Endothelial cell of umbilical vein (primary cell): ENCODE results near the gene COL5A1. TPM values are rescaled to one million over a fixed set of nuclear protein-coding genes. Genes with fewer than 3 reads are reported as not detected.

Experiments
- BruUV-seq: library from RNA; stranded (reverse); fragments of 400-500 nt; replicated peaks from 2 replicates; lab custom pipeline; 2021; lab: Mats Ljungman, UMichigan
- CTCF ChIA-PET: fragments of 300-600, 350-600 bp; sonication (Branson Sonifier 250); formaldehyde crosslinking; loops from one replicate; lab custom pipeline; 2021; ENCODE audit warnings: antibody characterized with exemption, inconsistent platforms; lab: Charles Lee
- POLR2A ChIA-PET: fragments of 300-600, 350-600 bp; sonication (Branson Sonifier 250); formaldehyde crosslinking; loops from one replicate; lab custom pipeline; 2021; ENCODE audit warnings: antibody characterized with exemption, inconsistent platforms; lab: Charles Lee
- DNase-seq: peaks from one replicate; pipeline ENCODE4 v3.0.0-alpha.2; 2011; ENCODE audit warnings: low read depth, low spot score
- FAIRE-seq: peaks from 2 replicates; lab custom pipeline; 2011; peaks lifted over from hg19 to GRCh38; lab: Jason Lieb, UNC
- H2AFZ ChIP-seq: 2 replicates; pipeline ENCODE4 v1.6.0; 2012; ENCODE audit warnings: low read depth, low read length, control low read depth, inconsistent platforms
- H3K27ac ChIP-seq: 2 replicates; pipeline ENCODE4 v1.5.1; 2011; ENCODE audit warnings: low read depth, mild to moderate bottlenecking, control low read depth, low read length, moderate library complexity; ENCODE audit not compliant: insufficient read depth
- H3K27me3 ChIP-seq, 2 experiments: 2 replicates each; pipeline versions ENCODE4 v1.6.0 to v1.6.1; 2011; ENCODE audit warnings: low read length in 2 of 2, mixed read lengths in 1 of 2; ENCODE audit not compliant: control insufficient read depth in 2 of 2, insufficient read depth in 2 of 2
- H3K36me3 ChIP-seq, 2 experiments: 2 replicates in 1 of 2; 3 replicates in 1 of 2; pipeline ENCODE4 v1.5.1; 2011; ENCODE audit warnings: low read length in 2 of 2, mild to moderate bottlenecking in 1 of 2, moderate library complexity in 1 of 2; ENCODE audit not compliant: control insufficient read depth in 2 of 2, insufficient read depth in 2 of 2; ENCODE audit errors: extremely low read depth in 1 of 2
- H3K4me1 ChIP-seq: 3 replicates; pipeline ENCODE4 v1.5.1; 2011; ENCODE audit warnings: mild to moderate bottlenecking, low read length; ENCODE audit not compliant: control insufficient read depth, insufficient read depth; ENCODE audit errors: extremely low read depth
- H3K4me2 ChIP-seq: 2 replicates; pipeline ENCODE4 v1.6.1; 2011; ENCODE audit warnings: low read length, control low read depth, mixed read lengths; ENCODE audit not compliant: insufficient read depth
- H3K4me3 ChIP-seq, 3 experiments: fragments of 200-600 bp in 1 of 3; sonication (generic), shearing (Covaris generic) in 1 of 3; replicated peaks in 1 of 3; 2 replicates each; pipeline ENCODE4 v1.5.1; 2011 to 2016; ENCODE audit warnings: control low read depth in 3 of 3, low read length in 3 of 3, mild to moderate bottlenecking in 2 of 3, inconsistent platforms in 1 of 3, low read depth in 1 of 3, moderate library complexity in 1 of 3; ENCODE audit not compliant: insufficient read depth in 1 of 3
- H3K79me2 ChIP-seq: 2 replicates; pipeline ENCODE4 v1.6.0; 2012; ENCODE audit warnings: low read length, inconsistent platforms; ENCODE audit not compliant: control insufficient read depth, insufficient read depth
- H3K9ac ChIP-seq: replicated peaks from 2 replicates; pipeline ENCODE3; 2011; ENCODE audit warnings: low read length, control low read depth; ENCODE audit not compliant: insufficient read depth; ENCODE audit errors: extremely low read depth
- H3K9me1 ChIP-seq: replicated peaks from 3 replicates; pipeline ENCODE4 v1.6.0; 2011; ENCODE audit warnings: mild to moderate bottlenecking, low read length; ENCODE audit not compliant: control insufficient read depth, insufficient read depth; ENCODE audit errors: extremely low read depth
- H3K9me3 ChIP-seq: replicated peaks from 2 replicates; pipeline ENCODE4 v1.5.1; 2012; ENCODE audit warnings: low read length, inconsistent platforms; ENCODE audit not compliant: control insufficient read depth, insufficient read depth
- H4K20me1 ChIP-seq: replicated peaks from 2 replicates; pipeline ENCODE3; 2011; ENCODE audit warnings: mild to moderate bottlenecking, low read length; ENCODE audit not compliant: control insufficient read depth, insufficient read depth; ENCODE audit errors: extremely low read depth
- EZH2 ChIP-seq: IDR thresholded peaks from 2 replicates; pipeline ENCODE4 v1.6.1; 2012; ENCODE audit warnings: borderline replicate concordance, low read depth, mild to moderate bottlenecking, moderate library complexity, low read length, inconsistent platforms; ENCODE audit not compliant: severe bottlenecking
- FOS ChIP-seq: IDR thresholded peaks from 2 replicates; pipeline ENCODE4 v1.6.1; 2011; ENCODE audit warnings: mild to moderate bottlenecking, low read length, moderate library complexity, borderline replicate concordance; ENCODE audit not compliant: insufficient read depth
- GATA2 ChIP-seq: IDR thresholded peaks from 2 replicates; pipeline ENCODE4 v1.7.0; 2011; ENCODE audit warnings: low read depth, mild to moderate bottlenecking, moderate library complexity, mixed read lengths, low read length; ENCODE audit not compliant: insufficient read length, insufficient read depth
- JUN ChIP-seq: IDR thresholded peaks from 2 replicates; pipeline ENCODE4 v1.6.1; 2011; ENCODE audit warnings: borderline replicate concordance, low read depth; ENCODE audit not compliant: insufficient read length, insufficient read depth
- MYC ChIP-seq: IDR thresholded peaks from one replicate; pipeline ENCODE4 v1.6.1; 2011; ENCODE audit warnings: mild to moderate bottlenecking, low read depth, low read length
- POLR2A ChIP-seq: IDR thresholded peaks from 2 replicates; pipeline ENCODE4 v1.6.1; 2012; ENCODE audit warnings: low read depth, mild to moderate bottlenecking, control low read depth, low read length
- POLR2AphosphoS5 ChIP-seq: IDR thresholded peaks from 2 replicates; pipeline ENCODE4 v1.6.1; 2012; ENCODE audit warnings: low read depth, mild to moderate bottlenecking, control low read depth, low read length, moderate library complexity; ENCODE audit not compliant: insufficient read depth
- dilution Hi-C: fragments of 300-500 bp; cut with MboI; formaldehyde crosslinking; loops from one replicate; pipeline ENCODE4 v1.15.0; 2019; ENCODE audit warnings: low sequenced_read_pairs; ENCODE audit not compliant: extremely low pct_ligation_motif_present
- intact Hi-C: fragments of 100-400 bp; cut with micrococcal nuclease; formaldehyde crosslinking; loops from one replicate; pipeline ENCODE4 v1.10.0; 2022
- polyA plus RNA-seq, 4 experiments: library from polyadenylated mRNA; depleted of rRNA in 3 of 4; stranded (reverse) in 3 of 4; unstranded in 1 of 4; fragments of >200 nt; gene quantifications; 2 replicates each; pipeline versions ENCODE4 v1.2.1 to v1.2.3, GENCODE V29; 2011 to 2012; ENCODE audit warnings: missing spikeins in 1 of 4
- total RNA-seq: library from RNA; stranded (reverse); gene quantifications from 2 replicates; pipeline ENCODE4 v1.2.3, GENCODE V29; 2021
- TF ChIP-seq, protein P1 (sequence below): IDR thresholded peaks from 2 replicates; pipeline ENCODE4 v1.6.1; 2011; ENCODE audit not compliant: insufficient read depth, insufficient read length
- TF ChIP-seq, protein P2 (sequence below), 2 donors: IDR thresholded peaks; 1 replicate in 1 of 2; 2 replicates in 1 of 2; pipeline ENCODE4 v1.5.1; 2011; ENCODE audit warnings: low read length in 2 of 2, mild to moderate bottlenecking in 2 of 2, moderate library complexity in 2 of 2, control low read depth in 1 of 2, inconsistent platforms in 1 of 2, low read depth in 1 of 2; ENCODE audit not compliant: insufficient read depth in 1 of 2; ENCODE audit errors: extremely low read depth in 1 of 2

Gene COL5A1
- total and polyA plus RNA-seq, 2 donors (not counting 3 experiments of a cell fraction or from before 2014, with no cell fraction given) = 97.4 to 175 TPM

DNA sequence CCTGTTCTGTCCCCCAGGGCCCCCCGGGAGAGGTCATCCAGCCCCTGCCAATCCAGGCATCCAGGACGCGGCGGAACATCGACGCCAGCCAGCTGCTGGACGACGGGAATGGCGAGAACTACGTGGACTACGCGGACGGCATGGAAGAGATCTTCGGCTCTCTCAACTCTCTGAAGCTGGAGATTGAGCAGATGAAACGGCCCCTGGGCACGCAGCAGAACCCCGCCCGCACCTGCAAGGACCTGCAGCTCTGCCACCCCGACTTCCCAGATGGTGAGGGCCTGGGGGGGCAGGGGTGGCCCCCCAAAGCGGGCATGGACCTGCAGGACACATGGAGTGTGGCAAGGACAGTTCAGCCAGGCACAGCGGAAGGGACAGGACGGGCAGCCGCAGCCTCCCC lies 183.0 kb downstream of the COL5A1 start:
- Histone ChIP-seq H4K20me1 (no peaks in the 10 kb centered on the region), H3K27me3 (no peaks in the 10 kb centered on the region), H3K36me3 (peaks cover 2 to 49% of the 10 kb centered on the region in 2 experiments), H2AFZ (no peak overlapping the region), H3K4me3 (no peak overlapping the region), H3K27ac (no peak overlapping the region), H3K4me1 (no peaks in the 10 kb centered on the region), H3K9me1 (no peaks in the 10 kb centered on the region), H3K9ac (no peak overlapping the region), H3K79me2 (no peaks in the 10 kb centered on the region), H3K9me3 (no peaks in the 10 kb centered on the region), H3K4me2 (no peak overlapping the region)
- POLR2A ChIA-PET = no interaction called here
- CTCF ChIA-PET = no interaction called here
- TF ChIP-seq, protein P1, sequence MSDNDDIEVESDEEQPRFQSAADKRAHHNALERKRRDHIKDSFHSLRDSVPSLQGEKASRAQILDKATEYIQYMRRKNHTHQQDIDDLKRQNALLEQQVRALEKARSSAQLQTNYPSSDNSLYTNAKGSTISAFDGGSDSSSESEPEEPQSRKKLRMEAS = no peak
- TF ChIP-seq POLR2A (no peak), JUN (no peak), EZH2 (no peak), FOS (no peak), MYC (no peak), POLR2AphosphoS5 (no peak), GATA2 (no peak)
- TF ChIP-seq, protein P2, sequence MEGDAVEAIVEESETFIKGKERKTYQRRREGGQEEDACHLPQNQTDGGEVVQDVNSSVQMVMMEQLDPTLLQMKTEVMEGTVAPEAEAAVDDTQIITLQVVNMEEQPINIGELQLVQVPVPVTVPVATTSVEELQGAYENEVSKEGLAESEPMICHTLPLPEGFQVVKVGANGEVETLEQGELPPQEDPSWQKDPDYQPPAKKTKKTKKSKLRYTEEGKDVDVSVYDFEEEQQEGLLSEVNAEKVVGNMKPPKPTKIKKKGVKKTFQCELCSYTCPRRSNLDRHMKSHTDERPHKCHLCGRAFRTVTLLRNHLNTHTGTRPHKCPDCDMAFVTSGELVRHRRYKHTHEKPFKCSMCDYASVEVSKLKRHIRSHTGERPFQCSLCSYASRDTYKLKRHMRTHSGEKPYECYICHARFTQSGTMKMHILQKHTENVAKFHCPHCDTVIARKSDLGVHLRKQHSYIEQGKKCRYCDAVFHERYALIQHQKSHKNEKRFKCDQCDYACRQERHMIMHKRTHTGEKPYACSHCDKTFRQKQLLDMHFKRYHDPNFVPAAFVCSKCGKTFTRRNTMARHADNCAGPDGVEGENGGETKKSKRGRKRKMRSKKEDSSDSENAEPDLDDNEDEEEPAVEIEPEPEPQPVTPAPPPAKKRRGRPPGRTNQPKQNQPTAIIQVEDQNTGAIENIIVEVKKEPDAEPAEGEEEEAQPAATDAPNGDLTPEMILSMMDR (IDR thresholded peaks at IDR 0.05; ENCODE audit: extremely low read depth in 1 of 2, insufficient read depth in 1 of 2, low read depth in 1 of 2, low read length in 2 of 2) = no peak
- dilution Hi-C loops = no loop called here
- no peak for DNase-seq
- no TSS peak for BruUV-seq
- no peak for FAIRE-seq
- intact Hi-C loops = no loop called here
